GM12873 (cell line): Measurements from ENCODE around the gene RAPGEF1.

Experiments used
- CTCF ChIP-seq: IDR thresholded peaks from 2 replicates; pipeline ENCODE4 v1.5.1; 2012; ENCODE audit warnings: low read depth, mild to moderate bottlenecking, moderate library complexity, low read length, control low read depth; ENCODE audit not compliant: insufficient read depth; ENCODE audit errors: missing control alignments

RAPGEF1 gene

DNA sequence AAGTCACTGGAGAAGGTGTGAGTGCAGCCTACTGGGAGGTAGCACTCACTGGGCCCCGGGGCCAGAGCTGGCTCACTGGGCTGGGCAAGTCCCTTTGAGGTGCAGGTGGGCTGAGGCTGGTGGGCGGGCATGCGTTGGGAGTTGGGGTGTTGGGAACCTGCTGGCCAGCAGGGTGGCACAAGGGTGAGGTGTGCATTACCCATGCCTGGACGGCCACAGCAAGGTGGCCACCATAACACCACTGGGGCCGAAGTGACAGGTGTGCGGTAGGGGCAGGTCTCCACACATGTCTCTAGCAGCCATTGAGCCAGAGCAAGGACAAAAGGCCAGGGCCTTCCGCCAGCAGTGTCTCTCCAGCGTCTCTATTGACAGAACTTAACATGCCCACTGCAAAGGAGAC is 172.0 kb downstream of the RAPGEF1 start:
- TF ChIP-seq CTCF: no peak

GRCh38 chr9:131566158-131566557 is 173.7 kb downstream of the RAPGEF1 start:
- no peak for TF ChIP-seq CTCF

DNA sequence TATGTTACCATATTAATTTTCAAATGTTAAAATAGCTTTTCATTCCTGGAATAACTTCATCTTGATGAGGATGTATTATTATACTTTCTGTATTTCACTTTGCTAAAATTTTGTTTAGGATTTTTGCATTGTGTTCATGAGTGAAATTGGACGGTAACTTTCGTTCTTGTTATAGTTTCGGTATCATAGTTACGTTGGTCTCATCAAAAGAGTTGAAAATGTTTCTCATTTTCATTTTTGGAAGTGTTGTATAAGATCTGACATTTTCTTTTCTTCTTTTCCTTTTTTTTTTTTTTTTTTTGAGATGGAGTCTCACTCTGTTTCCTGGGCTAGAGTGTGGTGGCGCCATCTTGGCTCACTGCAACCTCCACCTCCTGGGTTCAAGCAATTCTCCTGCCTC is 174.5 kb downstream of the RAPGEF1 start:
- no peak for TF ChIP-seq CTCF

- no peak for TF ChIP-seq CTCF
Measured at GRCh38 chr9:131562032-131562959, 177.6 kb downstream of the RAPGEF1 start.

- no peak for TF ChIP-seq CTCF
Measured at GRCh38 chr9:131559421-131560000, 180.4 kb downstream of the RAPGEF1 start.

GRCh38 chr9:131557855-131558548 is 181.9 kb downstream of the RAPGEF1 start:
- TF ChIP-seq CTCF: no peak
